NT2/D1 (cell line): ENCODE data around the gene FLAD1.

ENCODE experiments used
- DNase-seq: peaks from one replicate; pipeline ENCODE4 v3.0.0-alpha.2; 2011; ENCODE audit warnings: low read depth, low spot score
- H3K27me3 ChIP-seq: 2 replicates; pipeline ENCODE4 v1.6.0; 2011; ENCODE audit warnings: mild to moderate bottlenecking; ENCODE audit not compliant: insufficient read length, insufficient read depth
- H3K36me3 ChIP-seq: 2 replicates; pipeline ENCODE4 v1.6.1; 2011; ENCODE audit warnings: mild to moderate bottlenecking, low read length, mixed read lengths; ENCODE audit not compliant: insufficient read depth, insufficient read length
- H3K4me1 ChIP-seq: 2 replicates; pipeline ENCODE4 v1.5.1; 2011; ENCODE audit not compliant: insufficient read depth, insufficient read length
- H3K4me3 ChIP-seq: 2 replicates; pipeline ENCODE4 v1.5.1; 2011; ENCODE audit warnings: low read depth; ENCODE audit not compliant: insufficient read length
- H3K9ac ChIP-seq: 2 replicates; pipeline ENCODE4 v1.6.0; 2011; ENCODE audit warnings: low read depth; ENCODE audit not compliant: insufficient read length
- H3K9me3 ChIP-seq: 2 replicates; pipeline ENCODE4 v1.5.1; 2011; ENCODE audit warnings: mild to moderate bottlenecking, low read length; ENCODE audit not compliant: insufficient read depth
- SUZ12 ChIP-seq: IDR thresholded peaks from 2 replicates; pipeline ENCODE4 v1.6.1; 2011; ENCODE audit not compliant: insufficient read length, insufficient read depth; ENCODE audit errors: extremely low read depth
- YY1 ChIP-seq: IDR thresholded peaks from 2 replicates; pipeline ENCODE4 v1.6.1; 2011; ENCODE audit not compliant: insufficient read length, insufficient read depth
- ZNF274 ChIP-seq: IDR thresholded peaks from 2 replicates; pipeline ENCODE4 v1.6.1; 2011; ENCODE audit warnings: mild to moderate bottlenecking, low read depth, low read length

The FLAD1 gene

DNA sequence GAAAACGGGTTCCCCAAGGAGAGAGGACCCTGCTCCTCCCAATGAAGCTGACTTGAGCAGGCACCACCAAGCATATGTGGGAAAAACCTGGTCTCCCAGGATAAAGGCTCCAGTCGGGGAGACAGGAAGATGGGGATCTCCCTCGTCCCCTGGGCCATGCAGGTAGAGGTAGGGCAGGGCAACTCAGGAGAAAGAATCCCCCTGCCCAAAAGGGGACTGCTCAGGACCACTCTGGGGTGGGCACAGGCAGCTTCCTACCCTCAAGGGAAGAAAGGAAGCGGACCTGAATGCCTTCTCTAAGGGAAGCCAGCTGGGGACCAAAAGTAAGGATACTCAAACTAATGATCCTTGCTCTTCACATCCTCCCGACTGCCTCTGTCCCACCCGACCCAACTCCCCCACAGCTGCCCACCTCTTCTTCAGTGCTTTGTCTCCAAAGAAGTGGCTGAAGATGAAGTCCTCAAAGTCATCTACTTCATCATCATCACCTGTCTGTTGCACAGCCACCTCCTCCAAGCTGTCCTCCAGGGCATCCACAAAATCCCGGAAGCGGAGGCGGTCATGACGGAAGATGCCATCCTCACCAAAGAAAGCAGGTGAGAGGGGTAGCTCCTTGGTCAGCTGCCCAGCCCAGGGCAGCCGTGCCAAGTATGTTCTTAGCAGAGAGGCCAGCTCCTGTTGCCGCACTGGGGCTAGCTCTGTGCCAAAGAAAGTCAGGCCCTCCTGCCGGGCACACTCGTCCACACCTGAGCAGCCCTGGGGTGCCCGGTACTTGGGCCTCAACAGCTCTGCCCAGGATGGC is 37.8 kb upstream of the FLAD1 start:
- no peak for DNase-seq
- no peaks in the 10 kb centered on the region for H3K27me3 ChIP-seq
- peaks cover 29% of the 10 kb centered on the region for H3K4me1 ChIP-seq
- no peak overlapping the region for H3K4me3 ChIP-seq
- peaks cover 22% of the 10 kb centered on the region for H3K36me3 ChIP-seq
- no peaks in the 10 kb centered on the region for H3K9me3 ChIP-seq
- H3K9ac ChIP-seq, result no peak overlapping the region
- no peak for TF ChIP-seq ZNF274
- no peak for TF ChIP-seq SUZ12
- TF ChIP-seq YY1, result no peak

- no peak overlapping the region for H3K9ac ChIP-seq
- no peak for DNase-seq
- peaks cover 25% of the 10 kb centered on the region for H3K4me1 ChIP-seq
- TF ChIP-seq ZNF274 (no peak), YY1 (no peak), SUZ12 (no peak)
- no peaks in the 10 kb centered on the region for H3K9me3 ChIP-seq
- no peak overlapping the region for H3K4me3 ChIP-seq
- H3K36me3 ChIP-seq, result peaks cover 31% of the 10 kb centered on the region
- no peaks in the 10 kb centered on the region for H3K27me3 ChIP-seq
Measured at GRCh38 chr1:154945962-154946850, 36.9 kb upstream of the FLAD1 start.

DNA sequence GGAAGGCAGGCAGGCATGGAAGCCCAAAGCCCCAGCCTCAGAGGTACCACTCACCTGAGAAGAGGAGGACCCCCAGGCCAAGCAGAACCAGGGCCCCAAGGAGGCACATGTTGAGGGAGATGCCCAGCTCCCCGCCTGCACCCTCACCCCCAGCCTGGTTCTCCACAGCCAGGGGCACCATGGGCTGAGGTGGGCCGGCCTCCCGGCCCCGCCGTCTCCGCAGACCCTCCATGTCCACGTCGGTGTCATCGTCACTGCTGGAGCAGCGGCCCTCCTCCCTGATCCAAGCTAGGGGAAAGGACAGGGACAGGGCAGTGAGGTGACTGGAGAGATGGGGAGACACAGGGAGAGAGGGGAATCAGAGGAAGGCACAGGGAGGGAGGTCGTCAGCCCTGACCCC is 35.1 kb upstream of the FLAD1 start:
- Histone ChIP-seq H3K27me3 (no peaks in the 10 kb centered on the region), H3K9ac (no peak overlapping the region), H3K4me1 (peaks cover 10% of the 10 kb centered on the region), H3K4me3 (no peak overlapping the region), H3K36me3 (peaks cover 34% of the 10 kb centered on the region), H3K9me3 (no peaks in the 10 kb centered on the region)
- TF ChIP-seq SUZ12, result no peak
- TF ChIP-seq ZNF274, result no peak
- no peak for TF ChIP-seq YY1
- no peak for DNase-seq

GRCh38 chr1:154951901-154952657 is 31.1 kb upstream of the FLAD1 start:
- Histone ChIP-seq H3K4me1 (peaks cover 14% of the 10 kb centered on the region), H3K9ac (peak overlapping the region; percentile 13), H3K4me3 (no peak overlapping the region), H3K27me3 (no peaks in the 10 kb centered on the region), H3K36me3 (peaks cover 24% of the 10 kb centered on the region), H3K9me3 (no peaks in the 10 kb centered on the region)
- DNase-seq, result no peak
- no peak for TF ChIP-seq SUZ12
- TF ChIP-seq YY1, result no peak

DNA sequence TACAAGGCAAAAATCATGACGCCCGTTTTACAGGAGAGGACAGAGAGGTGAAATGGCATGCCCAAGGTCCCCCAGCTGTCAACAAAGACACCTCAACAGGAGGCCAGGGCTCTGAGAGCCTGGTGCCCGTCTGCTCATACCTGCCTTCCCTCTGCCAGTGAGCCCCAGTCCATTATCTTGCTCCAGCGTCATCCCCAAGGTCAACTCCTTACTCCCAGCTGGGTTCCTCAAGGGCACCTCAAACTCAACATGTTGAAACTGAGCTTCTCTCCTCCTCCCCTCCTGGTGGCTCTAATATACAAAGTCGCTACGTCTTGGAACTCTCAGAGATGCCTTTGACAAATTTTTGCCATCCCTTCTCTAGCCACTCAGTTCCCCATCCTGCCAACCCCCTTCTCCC is 30.5 kb upstream of the FLAD1 start:
- Histone ChIP-seq H3K9me3 (no peaks in the 10 kb centered on the region), H3K4me1 (peaks cover 14% of the 10 kb centered on the region), H3K36me3 (peaks cover 18% of the 10 kb centered on the region), H3K4me3 (no peak overlapping the region), H3K9ac (no peak overlapping the region), H3K27me3 (no peaks in the 10 kb centered on the region)
- TF ChIP-seq YY1 (no peak), ZNF274 (no peak), SUZ12 (no peak)
- DNase-seq, result no peak

- H3K9ac ChIP-seq, result no peak overlapping the region
- peaks cover 10% of the 10 kb centered on the region for H3K4me1 ChIP-seq
Measured at GRCh38 chr1:154953611-154954038, 29.5 kb upstream of the FLAD1 start.

More at GRCh38 chr1:154953611-154954038, 29.5 kb upstream of the FLAD1 start:
- Histone ChIP-seq H3K27me3 (no peaks in the 10 kb centered on the region), H3K36me3 (peaks cover 22% of the 10 kb centered on the region), H3K4me3 (no peak overlapping the region), H3K9me3 (no peaks in the 10 kb centered on the region)
- no peak for TF ChIP-seq YY1
- no peak for TF ChIP-seq ZNF274
- no peak for TF ChIP-seq SUZ12
- DNase-seq, result no peak
